ENCODE measurements around the gene EGR2.

DNA sequence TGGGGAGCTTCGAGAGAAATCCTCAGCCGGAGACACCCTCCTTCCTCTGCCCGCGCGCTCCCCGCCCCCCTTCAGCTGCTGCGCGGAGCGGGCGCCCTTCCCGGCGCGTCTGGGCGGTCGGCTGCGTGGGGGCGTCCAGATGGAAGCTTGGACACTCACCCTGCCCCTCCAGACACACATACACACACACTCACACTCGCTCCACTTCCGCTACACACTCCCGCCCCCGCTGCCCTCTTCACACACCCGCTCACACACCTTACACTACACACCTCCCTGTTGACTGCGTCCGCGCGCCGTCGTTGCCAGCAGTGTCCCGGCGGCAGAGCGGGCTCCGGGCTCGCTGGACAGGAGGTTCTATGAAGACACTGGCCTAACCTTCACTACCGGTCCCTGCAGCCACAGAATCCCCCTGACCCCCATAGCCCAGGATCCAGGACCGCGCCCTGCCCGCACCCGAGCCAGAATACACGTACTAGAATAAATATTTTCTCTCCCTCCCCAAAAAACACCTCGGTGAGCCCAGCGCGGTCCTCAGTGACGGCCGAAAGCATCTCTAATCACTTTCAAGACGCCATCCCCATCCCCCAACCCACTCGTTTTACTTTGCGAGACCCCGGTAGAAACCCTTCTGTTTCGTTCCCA, 1.1 kb upstream of the EGR2 start:
- TF ChIP-seq, protein P1, sequence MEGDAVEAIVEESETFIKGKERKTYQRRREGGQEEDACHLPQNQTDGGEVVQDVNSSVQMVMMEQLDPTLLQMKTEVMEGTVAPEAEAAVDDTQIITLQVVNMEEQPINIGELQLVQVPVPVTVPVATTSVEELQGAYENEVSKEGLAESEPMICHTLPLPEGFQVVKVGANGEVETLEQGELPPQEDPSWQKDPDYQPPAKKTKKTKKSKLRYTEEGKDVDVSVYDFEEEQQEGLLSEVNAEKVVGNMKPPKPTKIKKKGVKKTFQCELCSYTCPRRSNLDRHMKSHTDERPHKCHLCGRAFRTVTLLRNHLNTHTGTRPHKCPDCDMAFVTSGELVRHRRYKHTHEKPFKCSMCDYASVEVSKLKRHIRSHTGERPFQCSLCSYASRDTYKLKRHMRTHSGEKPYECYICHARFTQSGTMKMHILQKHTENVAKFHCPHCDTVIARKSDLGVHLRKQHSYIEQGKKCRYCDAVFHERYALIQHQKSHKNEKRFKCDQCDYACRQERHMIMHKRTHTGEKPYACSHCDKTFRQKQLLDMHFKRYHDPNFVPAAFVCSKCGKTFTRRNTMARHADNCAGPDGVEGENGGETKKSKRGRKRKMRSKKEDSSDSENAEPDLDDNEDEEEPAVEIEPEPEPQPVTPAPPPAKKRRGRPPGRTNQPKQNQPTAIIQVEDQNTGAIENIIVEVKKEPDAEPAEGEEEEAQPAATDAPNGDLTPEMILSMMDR (IDR thresholded peaks at IDR 0.05 in 4 of 5, conservative IDR thresholded peaks at IDR 0.05 in 1 of 5), result no peak
- TF ChIP-seq POLR2A (IDR thresholded peaks at IDR 0.05), result no peak

Measured in gastrocnemius medialis (tissue), 4 donors.